Measurements from ENCODE around the gene CDKAL1.

Gene CDKAL1

DNA sequence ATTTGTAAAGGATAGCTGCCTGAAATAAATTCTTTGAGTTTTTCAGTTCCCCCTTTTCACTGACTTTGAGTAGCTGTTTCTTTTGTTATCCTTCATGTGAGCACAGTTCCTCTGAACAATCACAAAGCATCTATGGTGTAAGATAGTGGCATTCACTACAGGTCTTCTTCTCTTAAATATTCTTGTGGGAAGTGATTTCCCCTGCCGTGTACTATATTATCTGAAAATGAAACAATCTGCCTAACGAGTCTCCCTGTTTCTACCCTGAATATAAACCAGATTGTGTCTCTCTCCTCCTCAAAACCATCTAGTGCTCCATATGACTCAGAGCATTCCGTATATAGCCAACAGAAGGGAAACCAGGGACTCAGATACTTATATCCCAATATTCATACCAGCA lies 679.2 kb downstream of the CDKAL1 start:
- DNase-seq (ENCODE audit: insufficient read length, low spot score), result peak; percentile 10
- FAIRE-seq, result no peak
- TF ChIP-seq PAX5 (IDR thresholded peaks at IDR 0.05; ENCODE audit: insufficient read depth, low read length, severe bottlenecking) (no peak), SPI1 (IDR thresholded peaks at IDR 0.05; ENCODE audit: low read depth, low read length) (peak; percentile 95)

DNA sequence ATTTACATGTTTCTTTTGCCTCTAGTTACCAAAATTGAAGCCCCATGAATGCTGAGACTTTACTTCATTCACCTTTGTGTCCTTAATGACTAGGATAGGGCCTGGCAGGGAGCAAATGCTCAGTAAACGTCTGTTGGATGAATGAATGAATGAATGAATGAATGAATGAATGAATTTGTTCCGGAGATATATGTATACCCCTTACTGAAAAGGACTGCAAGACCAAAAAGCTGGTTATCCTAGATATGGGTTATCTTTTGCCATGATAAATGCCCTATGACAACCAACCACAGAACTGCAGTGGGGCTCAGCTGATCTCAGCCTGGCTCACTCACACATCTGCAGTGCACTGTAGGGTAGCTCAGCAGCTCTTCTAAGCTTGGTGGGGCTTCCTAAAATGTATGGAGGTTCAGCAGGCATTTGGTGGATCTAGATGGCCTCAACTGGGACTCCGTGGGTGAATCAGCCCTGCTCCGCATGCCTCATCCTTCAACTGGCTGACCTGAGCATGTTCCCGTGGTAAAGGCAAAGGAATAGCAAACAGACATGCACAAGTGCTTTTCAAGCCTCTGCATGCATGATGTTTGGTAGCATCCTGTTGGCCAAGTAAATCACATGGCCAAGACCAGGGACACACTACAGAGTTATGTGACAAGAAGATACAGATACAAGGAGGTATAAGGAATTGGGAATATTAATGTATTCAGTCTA lies 680.6 kb downstream of the CDKAL1 start:
- TF ChIP-seq TAF1 (IDR thresholded peaks at IDR 0.05; ENCODE audit: low read depth, low read length), result no peak
- TF ChIP-seq POLR2AphosphoS5 (IDR thresholded peaks at IDR 0.05; ENCODE audit: low read depth, low read length), result no peak
- TF ChIP-seq PAX5 (IDR thresholded peaks at IDR 0.05; ENCODE audit: insufficient read depth, low read length, severe bottlenecking), result no peak
- TF ChIP-seq POU2F2 (IDR thresholded peaks at IDR 0.05; ENCODE audit: low read depth, low read length), result no peak
- no peak for TF ChIP-seq SPI1 (IDR thresholded peaks at IDR 0.05; ENCODE audit: low read depth, low read length)
- no peak for TF ChIP-seq POLR2A (IDR thresholded peaks at IDR 0.05; ENCODE audit: low read depth, low read length)
- FAIRE-seq, result peak; percentile 26
- no peak for DNase-seq (ENCODE audit: insufficient read length, low spot score)

DNA sequence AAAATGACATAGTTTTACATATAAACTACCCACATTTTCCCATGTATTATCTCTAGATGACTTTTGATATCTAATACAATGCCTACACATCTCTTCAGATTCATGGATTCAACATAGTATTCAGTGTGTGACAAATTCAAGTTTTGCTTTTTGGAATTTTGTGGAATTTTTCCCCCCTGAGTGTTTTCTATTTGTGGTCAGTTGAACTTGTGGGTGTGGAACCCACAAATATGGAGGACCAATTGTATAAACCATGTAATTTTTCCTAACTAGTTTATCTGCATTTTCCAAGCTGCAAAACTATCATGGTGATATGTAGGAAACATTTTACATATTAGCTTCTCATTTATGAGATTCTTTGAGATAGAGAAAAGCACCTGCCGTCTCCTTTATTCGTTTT lies 685.0 kb downstream of the CDKAL1 start:
- DNase-seq (ENCODE audit: insufficient read length, low spot score), result no peak
- FAIRE-seq, result no peak
- TF ChIP-seq TAF1 (IDR thresholded peaks at IDR 0.05; ENCODE audit: low read depth, low read length) (no peak), POLR2AphosphoS5 (IDR thresholded peaks at IDR 0.05; ENCODE audit: low read depth, low read length) (no peak), POLR2A (IDR thresholded peaks at IDR 0.05; ENCODE audit: low read depth, low read length) (no peak), PAX5 (IDR thresholded peaks at IDR 0.05; ENCODE audit: insufficient read depth, low read length, severe bottlenecking) (no peak), SPI1 (IDR thresholded peaks at IDR 0.05; ENCODE audit: low read depth, low read length) (no peak), POU2F2 (IDR thresholded peaks at IDR 0.05; ENCODE audit: low read depth, low read length) (no peak)

DNA sequence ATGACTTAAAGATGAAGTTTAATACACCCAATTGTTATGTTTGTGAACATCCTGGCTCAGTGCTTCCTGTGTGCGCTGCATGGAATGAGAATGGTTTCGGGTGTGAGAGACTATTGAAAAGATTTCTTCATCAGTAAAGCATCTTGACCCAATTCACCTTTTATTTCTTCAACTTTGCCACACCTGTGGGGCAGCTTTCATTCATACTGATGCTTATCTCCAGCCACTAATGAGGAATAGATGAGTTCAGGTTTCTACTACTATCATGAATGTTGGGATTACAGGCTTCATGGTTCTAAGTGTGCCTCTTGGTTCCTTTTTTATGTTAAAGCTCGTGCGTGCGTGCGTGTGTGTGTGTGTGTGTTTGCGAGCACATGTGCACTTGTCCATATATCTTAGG lies 685.6 kb downstream of the CDKAL1 start:
- TF ChIP-seq POLR2AphosphoS5 (IDR thresholded peaks at IDR 0.05; ENCODE audit: low read depth, low read length) (no peak), POU2F2 (IDR thresholded peaks at IDR 0.05; ENCODE audit: low read depth, low read length) (no peak), POLR2A (IDR thresholded peaks at IDR 0.05; ENCODE audit: low read depth, low read length) (no peak), TAF1 (IDR thresholded peaks at IDR 0.05; ENCODE audit: low read depth, low read length) (no peak)
- FAIRE-seq (no peak), DNase-seq (ENCODE audit: insufficient read length, low spot score) (no peak)

DNA sequence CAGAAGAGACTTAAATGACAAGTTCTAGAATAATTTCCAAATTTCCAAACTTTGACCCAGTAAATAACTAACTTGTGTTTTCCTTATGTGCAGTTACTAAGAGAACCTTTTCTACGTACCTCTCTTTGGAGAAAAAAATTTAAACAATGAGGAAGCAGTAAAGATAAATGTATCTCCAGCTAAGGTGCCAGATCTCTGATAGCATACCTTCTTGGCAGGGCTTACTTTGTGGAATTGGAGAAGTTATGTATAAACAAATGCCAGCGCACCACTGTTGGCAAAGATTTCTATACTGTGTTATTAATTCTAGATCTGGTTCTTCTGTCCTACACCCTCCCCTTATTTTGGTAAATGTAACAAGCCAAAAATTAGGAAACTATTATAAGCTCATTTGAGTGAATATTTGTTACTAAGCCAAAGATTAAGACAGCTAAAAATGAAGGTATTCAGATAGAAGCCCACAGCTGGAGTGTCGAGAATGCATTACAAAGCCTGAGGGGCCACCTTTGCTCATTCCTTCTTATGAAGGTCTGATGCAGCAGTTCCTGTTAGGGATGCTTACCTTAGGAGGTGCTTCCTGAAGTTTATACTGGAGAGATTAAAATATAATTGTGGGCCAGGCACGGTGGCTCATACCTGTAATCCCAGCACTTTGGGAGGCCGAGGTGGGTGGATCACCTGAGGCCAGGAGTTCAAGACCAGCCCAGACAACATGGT lies 686.2 kb downstream of the CDKAL1 start:
- DNase-seq (ENCODE audit: insufficient read length, low spot score), result no peak
- no peak for FAIRE-seq
- TF ChIP-seq SPI1 (IDR thresholded peaks at IDR 0.05; ENCODE audit: low read depth, low read length) (no peak), PAX5 (IDR thresholded peaks at IDR 0.05; ENCODE audit: insufficient read depth, low read length, severe bottlenecking) (no peak), TAF1 (IDR thresholded peaks at IDR 0.05; ENCODE audit: low read depth, low read length) (no peak), POU2F2 (IDR thresholded peaks at IDR 0.05; ENCODE audit: low read depth, low read length) (no peak), POLR2AphosphoS5 (IDR thresholded peaks at IDR 0.05; ENCODE audit: low read depth, low read length) (no peak), POLR2A (IDR thresholded peaks at IDR 0.05; ENCODE audit: low read depth, low read length) (no peak)

DNA sequence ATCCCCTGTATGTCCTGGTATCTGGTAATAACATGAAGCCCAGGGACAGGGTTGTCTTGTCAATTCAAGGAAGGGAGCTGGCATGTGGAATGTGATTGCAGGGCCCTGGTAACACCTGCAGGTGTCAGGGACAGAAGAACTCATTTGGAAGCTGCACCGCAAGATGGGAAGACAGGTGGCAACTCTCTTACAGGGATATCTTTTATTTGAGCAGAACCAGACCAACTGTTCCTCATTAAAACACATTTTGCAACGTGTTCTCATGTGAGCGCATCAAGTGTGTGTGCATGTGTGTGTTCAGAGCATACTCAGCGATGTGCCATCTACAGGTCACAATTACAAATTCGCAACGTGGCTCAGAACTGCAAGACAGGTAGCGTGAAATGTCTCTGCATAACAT lies 688.4 kb downstream of the CDKAL1 start:
- FAIRE-seq (peak; percentile 16), DNase-seq (ENCODE audit: insufficient read length, low spot score) (no peak)
- TF ChIP-seq POLR2AphosphoS5 (IDR thresholded peaks at IDR 0.05; ENCODE audit: low read depth, low read length) (no peak), TAF1 (IDR thresholded peaks at IDR 0.05; ENCODE audit: low read depth, low read length) (no peak), SPI1 (IDR thresholded peaks at IDR 0.05; ENCODE audit: low read depth, low read length) (no peak), PAX5 (IDR thresholded peaks at IDR 0.05; ENCODE audit: insufficient read depth, low read length, severe bottlenecking) (no peak), POLR2A (IDR thresholded peaks at IDR 0.05; ENCODE audit: low read depth, low read length) (no peak), POU2F2 (IDR thresholded peaks at IDR 0.05; ENCODE audit: low read depth, low read length) (no peak)

DNA sequence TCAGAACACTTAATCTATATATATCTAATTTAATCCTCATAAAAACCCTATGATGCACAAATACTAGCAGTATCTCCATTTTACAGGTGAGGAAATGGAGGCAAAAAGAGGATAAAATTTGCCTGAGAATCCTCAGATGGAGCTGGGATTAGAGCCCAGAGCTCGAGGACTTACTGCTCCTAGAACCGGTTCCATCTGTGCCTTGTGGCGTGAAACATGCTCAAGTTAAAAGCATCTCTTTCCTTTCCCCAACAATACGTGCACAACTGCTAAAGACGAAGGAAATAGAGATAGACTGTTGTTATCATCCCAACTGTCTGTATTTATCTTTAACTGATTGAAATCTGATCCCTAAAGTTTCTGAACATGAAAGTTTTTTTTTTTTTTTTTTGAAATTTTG lies 691.7 kb downstream of the CDKAL1 start:
- no peak for DNase-seq (ENCODE audit: insufficient read length, low spot score)
- no peak for TF ChIP-seq POU2F2 (IDR thresholded peaks at IDR 0.05; ENCODE audit: low read depth, low read length)
- no peak for TF ChIP-seq PAX5 (IDR thresholded peaks at IDR 0.05; ENCODE audit: insufficient read depth, low read length, severe bottlenecking)
- TF ChIP-seq POLR2AphosphoS5 (IDR thresholded peaks at IDR 0.05; ENCODE audit: low read depth, low read length), result no peak
- no peak for TF ChIP-seq TAF1 (IDR thresholded peaks at IDR 0.05; ENCODE audit: low read depth, low read length)
- no peak for TF ChIP-seq POLR2A (IDR thresholded peaks at IDR 0.05; ENCODE audit: low read depth, low read length)
- FAIRE-seq, result no peak

DNA sequence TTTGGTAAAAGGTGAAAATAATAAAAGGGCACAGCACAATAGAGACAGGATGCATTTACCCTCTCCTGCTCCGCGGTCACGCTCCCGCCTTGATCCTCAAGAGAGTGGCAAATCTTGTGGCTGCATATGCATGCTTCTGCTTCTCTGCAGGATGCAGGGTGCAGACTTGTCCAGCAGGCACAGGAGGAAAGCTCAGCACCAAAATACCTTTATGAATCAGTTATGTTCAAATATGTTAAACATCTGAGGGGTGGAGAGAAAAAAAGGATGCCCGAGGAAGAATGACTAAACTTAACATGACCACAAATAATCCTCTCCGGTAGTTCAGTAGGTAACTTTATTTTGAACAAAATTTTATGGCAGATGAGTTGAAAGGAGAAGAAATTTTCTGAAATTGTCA lies 693.2 kb downstream of the CDKAL1 start:
- no peak for TF ChIP-seq POLR2A (IDR thresholded peaks at IDR 0.05; ENCODE audit: low read depth, low read length)
- FAIRE-seq, result no peak
- DNase-seq (ENCODE audit: insufficient read length, low spot score), result no peak

DNA sequence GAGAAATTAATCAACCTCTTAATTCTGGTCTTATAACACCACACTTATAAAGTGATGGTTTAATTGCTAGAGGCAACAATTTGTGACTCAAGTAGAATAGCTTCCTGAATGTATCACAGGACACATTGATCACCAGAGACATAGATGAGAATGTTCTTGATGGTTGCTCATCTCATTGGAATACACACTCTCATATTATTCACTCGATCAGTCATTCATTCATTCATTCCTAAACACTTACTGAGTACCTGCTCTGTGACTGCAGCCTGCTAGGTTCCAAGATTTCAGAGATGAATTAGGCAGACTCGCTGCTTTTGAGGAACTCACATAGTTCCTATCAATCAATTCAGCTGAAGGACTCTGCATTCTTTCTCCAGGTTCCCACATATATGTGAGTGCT lies 694.2 kb downstream of the CDKAL1 start:
- no peak for TF ChIP-seq TAF1 (IDR thresholded peaks at IDR 0.05; ENCODE audit: low read depth, low read length)
- TF ChIP-seq POU2F2 (IDR thresholded peaks at IDR 0.05; ENCODE audit: low read depth, low read length), result no peak
- no peak for TF ChIP-seq SPI1 (IDR thresholded peaks at IDR 0.05; ENCODE audit: low read depth, low read length)
- no peak for TF ChIP-seq POLR2A (IDR thresholded peaks at IDR 0.05; ENCODE audit: low read depth, low read length)
- no peak for TF ChIP-seq POLR2AphosphoS5 (IDR thresholded peaks at IDR 0.05; ENCODE audit: low read depth, low read length)
- no peak for TF ChIP-seq PAX5 (IDR thresholded peaks at IDR 0.05; ENCODE audit: insufficient read depth, low read length, severe bottlenecking)
- DNase-seq (ENCODE audit: insufficient read length, low spot score), result no peak
- FAIRE-seq, result no peak

DNA sequence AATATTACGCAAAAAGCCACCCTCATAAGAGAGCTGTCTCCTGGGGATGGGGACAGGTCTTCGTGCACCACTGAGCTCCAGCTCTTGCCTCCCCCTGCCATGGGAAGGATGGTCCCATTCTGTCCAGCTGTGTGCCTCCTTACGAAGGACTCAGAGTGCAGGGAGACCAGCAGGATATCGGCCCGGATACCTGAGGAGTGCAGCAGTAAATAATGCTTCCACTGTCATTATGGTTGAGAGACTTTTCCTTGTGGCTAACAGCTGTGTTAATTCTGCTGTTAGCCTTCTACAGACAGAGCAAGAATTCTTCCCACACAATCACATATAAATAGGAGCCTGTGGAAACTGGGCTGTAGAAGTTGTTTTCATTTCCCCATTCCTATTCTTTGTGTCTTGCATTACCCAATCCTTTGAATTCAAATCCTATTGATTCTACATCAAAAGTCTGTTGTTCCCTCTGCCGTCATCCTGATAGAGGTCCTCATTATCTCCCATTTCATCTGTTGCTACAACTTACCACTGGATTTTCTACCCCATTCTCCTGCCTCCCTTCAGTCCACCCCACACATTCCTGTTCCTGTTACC lies 694.7 kb downstream of the CDKAL1 start:
- no peak for DNase-seq (ENCODE audit: insufficient read length, low spot score)
- FAIRE-seq, result no peak
- no peak for TF ChIP-seq POLR2A (IDR thresholded peaks at IDR 0.05; ENCODE audit: low read depth, low read length)
- no peak for TF ChIP-seq POLR2AphosphoS5 (IDR thresholded peaks at IDR 0.05; ENCODE audit: low read depth, low read length)
- no peak for TF ChIP-seq POU2F2 (IDR thresholded peaks at IDR 0.05; ENCODE audit: low read depth, low read length)
- TF ChIP-seq SPI1 (IDR thresholded peaks at IDR 0.05; ENCODE audit: low read depth, low read length), result no peak
- TF ChIP-seq TAF1 (IDR thresholded peaks at IDR 0.05; ENCODE audit: low read depth, low read length), result no peak
- no peak for TF ChIP-seq PAX5 (IDR thresholded peaks at IDR 0.05; ENCODE audit: insufficient read depth, low read length, severe bottlenecking)
